Ecto neural progenitor cell (in vitro differentiated cells): ENCODE data around the gene GSS.

ENCODE experiments used
- DNase-seq: peaks from one replicate; pipeline ENCODE4 v3.0.0-alpha.2; 2018; ENCODE audit warnings: low spot score

GSS gene

GRCh38 chr20:34955231-34956040, at the start of gene GSS, which contains the start of gene MYH7B:
GSS (minus strand) TSS chr20:34955806; CDS start chr20:34951852, 3,954 bp downstream.
MYH7B (plus strand) TSS chr20:34955868; CDS start chr20:34978006, 22,138 bp downstream.
- peak; percentile 99 for DNase-seq

- no peak for DNase-seq
Observed at GRCh38 chr20:35004749-35005462, 49.3 kb upstream of the GSS start.

GRCh38 chr20:35004051-35004725, 48.6 kb upstream of the GSS start:
- DNase-seq: no peak

- no peak for DNase-seq
Observed at GRCh38 chr20:35003211-35004031, 47.8 kb upstream of the GSS start.

DNA sequence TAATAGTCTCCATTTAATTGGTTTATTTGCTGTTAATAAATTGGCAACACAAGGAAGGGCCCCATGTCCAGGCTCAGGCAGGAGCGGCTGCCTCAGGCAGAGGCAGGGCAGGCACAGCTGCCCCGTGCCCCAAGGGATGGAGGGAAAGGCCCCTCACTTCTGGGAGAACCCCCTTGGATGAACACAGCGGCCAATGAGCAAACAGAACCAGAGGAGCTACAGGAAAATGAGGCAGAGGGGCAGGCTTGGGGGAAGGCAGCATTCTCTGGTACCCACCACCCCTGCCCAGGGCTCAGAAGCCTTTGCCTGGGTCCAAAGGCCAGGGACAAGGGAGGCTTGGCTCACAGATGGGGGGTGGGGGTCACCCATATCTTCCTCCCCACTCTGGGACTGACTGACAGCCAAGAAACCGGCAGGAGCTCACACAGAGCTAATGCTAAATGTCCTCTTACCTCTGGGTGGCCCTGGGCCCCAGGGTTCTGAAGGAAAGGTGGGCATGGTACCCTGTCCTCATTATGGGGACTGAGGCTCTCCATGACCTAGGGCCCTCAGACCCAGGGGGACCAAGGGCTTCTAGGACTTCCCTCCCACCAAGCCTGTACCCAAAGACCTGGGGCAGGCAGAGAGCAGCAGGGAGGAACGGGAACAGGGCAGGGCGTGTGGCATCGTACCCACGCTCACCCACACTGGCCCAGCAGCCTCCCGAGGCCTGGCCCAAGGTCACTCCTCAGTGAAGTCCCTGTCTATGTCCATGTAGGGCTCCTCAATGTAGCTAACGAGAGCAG, 47.0 kb upstream of the GSS start:
- no peak for DNase-seq

DNA sequence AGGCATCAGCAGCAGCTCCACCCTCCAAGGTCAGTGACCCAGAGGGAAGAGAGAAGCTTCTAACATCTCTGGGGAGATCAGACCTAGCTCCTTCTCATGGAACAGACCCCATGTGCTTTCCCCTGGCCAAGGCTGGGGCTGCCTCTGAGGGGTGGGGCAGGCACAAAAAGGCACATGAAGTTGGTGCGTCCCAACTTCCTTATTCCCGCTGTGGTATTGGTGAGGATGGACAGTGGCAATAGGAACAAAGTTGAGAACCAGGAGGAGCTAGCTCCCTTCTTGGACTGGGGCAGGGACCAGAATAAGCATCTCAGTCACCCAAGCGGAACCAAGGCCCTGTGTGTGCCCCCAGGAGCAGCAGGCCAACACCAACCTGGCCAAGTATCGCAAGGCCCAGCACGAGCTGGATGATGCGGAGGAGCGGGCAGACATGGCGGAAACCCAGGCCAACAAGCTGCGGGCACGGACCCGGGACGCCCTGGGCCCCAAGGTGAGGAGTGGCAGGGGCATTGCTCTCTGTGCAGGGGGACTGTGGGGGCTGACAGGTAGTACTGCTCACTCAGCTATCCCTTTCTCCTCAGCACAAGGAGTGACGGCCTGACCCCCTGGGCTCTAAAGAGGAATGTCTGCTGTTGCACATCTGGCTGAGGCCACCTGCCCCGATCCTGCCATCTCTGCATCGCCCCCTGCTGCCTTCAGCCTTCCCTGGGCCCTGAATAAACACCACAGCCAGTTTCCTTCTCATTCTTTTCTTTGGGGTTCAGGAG, 46.2 kb upstream of the GSS start:
- DNase-seq: no peak

DNA sequence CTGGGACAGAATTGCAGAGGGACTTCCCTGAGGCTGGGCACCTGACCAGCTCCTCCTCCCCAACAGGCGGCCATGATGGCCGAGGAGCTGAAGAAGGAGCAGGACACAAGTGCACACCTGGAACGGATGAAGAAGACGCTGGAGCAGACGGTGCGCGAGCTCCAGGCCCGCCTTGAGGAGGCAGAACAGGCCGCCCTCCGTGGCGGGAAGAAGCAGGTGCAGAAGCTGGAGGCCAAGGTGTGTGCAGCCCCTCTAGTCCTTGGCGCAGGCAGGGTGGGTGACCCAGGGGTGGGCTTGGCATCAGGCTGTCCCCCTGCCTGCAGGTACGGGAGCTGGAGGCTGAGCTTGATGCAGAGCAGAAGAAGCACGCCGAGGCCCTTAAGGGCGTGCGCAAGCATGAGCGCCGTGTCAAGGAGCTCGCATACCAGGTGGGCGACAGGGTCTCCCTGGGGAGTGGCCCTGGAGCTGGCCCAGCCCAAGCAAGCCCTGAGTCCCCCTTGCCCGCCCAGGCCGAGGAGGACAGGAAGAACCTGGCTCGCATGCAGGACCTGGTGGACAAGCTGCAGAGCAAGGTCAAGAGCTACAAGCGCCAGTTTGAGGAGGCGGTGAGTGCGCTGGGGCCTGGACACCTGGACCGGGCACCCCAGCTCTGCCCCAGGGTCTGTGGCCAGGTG, 45.5 kb upstream of the GSS start:
- no peak for DNase-seq

DNA sequence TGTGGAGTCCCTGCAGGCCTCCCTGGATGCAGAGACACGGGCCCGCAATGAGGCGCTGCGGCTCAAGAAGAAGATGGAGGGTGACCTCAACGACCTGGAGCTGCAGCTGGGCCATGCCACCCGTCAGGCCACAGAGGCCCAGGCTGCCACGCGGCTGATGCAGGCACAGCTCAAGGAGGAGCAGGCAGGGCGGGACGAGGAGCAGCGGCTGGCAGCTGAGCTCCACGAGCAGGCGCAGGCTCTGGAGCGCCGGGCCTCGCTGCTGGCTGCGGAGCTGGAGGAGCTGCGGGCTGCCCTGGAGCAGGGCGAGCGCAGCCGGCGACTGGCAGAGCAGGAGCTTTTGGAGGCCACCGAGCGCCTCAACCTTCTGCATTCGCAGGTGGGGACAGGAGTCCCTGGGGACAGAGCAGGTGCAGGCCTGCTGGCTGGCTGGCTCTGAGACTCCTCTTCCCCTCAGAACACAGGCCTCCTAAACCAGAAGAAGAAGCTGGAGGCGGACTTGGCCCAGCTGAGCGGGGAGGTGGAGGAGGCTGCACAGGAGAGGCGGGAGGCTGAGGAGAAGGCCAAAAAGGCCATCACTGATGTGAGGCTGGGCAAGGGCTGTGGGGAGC, 44.8 kb upstream of the GSS start:
- no peak for DNase-seq

DNA sequence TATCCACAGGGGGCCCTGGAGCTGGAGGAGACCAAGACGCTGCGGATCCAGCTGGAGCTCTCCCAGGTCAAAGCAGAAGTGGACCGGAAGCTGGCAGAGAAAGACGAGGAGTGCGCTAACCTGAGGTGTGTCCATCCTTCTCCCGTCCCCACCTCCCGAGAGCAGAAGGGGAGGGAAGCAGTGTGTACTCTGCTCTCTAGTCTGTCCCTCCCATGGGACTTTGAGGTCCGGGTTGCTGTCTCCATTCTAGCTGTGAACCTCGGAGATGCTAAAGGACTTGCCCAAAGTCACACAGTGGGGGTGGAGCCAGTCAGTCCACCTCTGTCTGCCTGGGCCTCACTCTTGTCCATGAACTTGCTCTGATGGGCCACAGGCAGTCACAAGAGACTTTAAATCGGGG, 44.2 kb upstream of the GSS start:
- DNase-seq: no peak

- DNase-seq: no peak
Observed at GRCh38 chr20:34999021-34999451, 43.4 kb upstream of the GSS start.

- no peak for DNase-seq
Observed at GRCh38 chr20:34998331-34998950, 42.8 kb upstream of the GSS start.

- no peak for DNase-seq
Observed at GRCh38 chr20:34997774-34998173, 42.2 kb upstream of the GSS start.

DNA sequence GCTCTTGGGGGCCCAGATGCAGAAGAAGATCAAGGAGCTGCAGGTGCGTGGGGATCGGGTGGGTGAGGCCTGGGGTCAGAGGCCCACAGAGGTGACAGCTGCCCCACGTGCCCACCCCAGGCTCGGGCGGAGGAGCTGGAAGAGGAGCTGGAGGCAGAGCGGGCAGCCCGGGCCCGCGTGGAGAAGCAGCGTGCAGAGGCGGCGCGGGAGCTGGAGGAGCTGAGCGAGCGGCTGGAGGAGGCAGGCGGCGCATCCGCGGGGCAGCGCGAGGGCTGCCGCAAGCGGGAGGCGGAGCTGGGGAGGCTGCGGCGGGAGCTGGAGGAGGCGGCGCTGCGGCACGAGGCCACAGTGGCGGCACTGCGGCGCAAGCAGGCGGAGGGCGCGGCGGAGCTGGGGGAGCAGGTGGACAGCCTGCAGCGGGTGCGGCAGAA, 41.5 kb upstream of the GSS start:
- no peak for DNase-seq

GRCh38 chr20:34996243-34997028, 40.8 kb upstream of the GSS start:
- no peak for DNase-seq

- no peak for DNase-seq
Observed at GRCh38 chr20:34995696-34996095, 40.1 kb upstream of the GSS start.

DNA sequence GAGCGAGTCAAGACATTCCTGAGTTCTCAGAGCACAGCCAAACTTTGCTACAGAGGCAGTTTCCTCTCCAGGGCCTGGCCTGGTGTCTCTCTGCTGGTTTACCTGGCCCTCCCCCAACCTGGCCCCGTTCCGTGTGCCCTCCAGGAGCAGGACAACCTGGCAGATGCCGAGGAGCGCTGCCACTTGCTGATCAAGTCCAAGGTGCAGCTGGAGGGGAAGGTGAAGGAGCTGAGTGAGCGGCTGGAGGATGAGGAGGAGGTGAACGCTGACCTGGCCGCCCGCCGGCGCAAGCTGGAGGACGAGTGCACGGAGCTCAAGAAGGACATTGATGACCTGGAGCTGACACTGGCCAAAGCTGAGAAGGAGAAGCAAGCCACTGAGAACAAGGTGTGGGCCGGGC, 39.6 kb upstream of the GSS start:
- no peak for DNase-seq

DNA sequence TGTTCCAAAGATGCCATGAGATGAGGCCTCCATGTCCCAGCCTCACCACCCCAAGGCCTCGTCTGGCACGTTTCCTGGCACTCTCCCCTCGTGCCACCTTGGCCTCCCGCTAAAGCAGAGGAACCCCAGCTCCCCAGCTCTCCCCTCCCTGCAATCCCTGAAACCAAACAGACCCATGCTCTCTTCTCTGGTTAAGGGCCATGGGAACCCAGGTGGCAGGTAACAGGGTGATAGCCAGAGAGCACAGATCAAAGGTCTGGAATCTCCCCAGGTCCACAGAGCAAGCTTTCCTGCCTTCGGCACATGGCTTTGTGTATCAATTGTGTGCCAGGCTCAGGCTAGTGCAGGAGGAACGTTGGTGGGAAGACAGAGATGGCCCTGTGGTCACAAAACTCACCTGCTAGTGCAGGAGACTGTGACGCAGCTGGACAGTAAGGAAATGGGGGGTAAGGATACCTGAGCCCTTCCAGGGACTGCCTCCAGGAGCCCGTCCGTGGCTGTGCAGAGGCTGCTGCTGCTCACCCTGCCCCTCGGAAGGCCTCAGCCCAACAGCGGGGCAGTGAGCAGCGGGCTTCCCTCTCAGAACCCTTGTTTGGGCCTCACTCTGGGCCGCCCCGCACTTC, 39.0 kb upstream of the GSS start:
- DNase-seq: no peak
